Raji (cell line): Measurements from ENCODE around the gene TTLL7.

Source experiments
- POLR2A ChIP-seq: IDR thresholded peaks from 2 replicates; pipeline ENCODE4 v1.6.1; 2011; ENCODE audit warnings: low read depth, low read length, control low read depth; ENCODE audit not compliant: insufficient read depth

The TTLL7 gene

DNA sequence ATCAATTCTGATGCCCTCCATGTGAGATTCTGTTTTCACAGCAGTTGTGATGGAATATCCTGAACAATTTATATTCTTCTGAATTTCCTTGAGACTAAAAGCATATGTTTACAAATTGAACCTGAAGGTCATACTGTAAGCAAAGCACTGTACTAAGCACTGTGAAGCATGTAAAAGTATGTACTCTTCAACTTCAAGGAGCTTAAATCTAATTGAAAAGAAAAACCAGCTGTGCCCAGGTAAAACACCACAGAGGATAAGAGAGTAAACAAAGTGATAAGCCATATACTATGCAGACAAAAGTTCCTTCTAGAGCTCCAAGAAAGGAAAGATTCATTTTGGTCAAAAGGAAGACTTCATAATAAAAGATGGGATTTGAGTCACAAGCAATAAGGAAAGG is 71.9 kb downstream of the TTLL7 start:
- no peak for TF ChIP-seq POLR2A

GRCh38 chr1:83923553-83923952 is 75.4 kb downstream of the TTLL7 start:
- no peak for TF ChIP-seq POLR2A

GRCh38 chr1:83922431-83922830 is 76.5 kb downstream of the TTLL7 start:
- TF ChIP-seq POLR2A = no peak

DNA sequence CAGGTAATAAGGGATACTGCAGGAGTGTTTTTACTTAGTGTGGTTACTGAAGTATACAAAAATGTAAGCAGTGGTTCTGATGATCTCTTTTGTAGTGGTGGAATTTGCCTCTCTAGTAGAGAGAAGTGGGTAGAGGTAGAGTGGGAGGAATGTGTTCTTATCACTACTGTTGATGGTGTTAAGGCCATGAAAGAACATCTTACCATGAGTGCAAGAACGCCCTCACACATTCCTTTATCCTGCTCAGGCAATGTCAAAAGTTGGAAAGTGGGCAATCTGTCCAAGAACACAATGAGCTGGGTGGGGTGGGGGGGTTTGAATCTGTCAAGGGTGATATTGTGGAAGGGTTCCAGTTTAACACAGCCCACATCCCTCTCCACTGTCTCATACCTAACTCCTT is 78.6 kb downstream of the TTLL7 start:
- no peak for TF ChIP-seq POLR2A

- no peak for TF ChIP-seq POLR2A
These were observed 79.1 kb downstream of the TTLL7 start for GRCh38 chr1:83919872-83920271.

DNA sequence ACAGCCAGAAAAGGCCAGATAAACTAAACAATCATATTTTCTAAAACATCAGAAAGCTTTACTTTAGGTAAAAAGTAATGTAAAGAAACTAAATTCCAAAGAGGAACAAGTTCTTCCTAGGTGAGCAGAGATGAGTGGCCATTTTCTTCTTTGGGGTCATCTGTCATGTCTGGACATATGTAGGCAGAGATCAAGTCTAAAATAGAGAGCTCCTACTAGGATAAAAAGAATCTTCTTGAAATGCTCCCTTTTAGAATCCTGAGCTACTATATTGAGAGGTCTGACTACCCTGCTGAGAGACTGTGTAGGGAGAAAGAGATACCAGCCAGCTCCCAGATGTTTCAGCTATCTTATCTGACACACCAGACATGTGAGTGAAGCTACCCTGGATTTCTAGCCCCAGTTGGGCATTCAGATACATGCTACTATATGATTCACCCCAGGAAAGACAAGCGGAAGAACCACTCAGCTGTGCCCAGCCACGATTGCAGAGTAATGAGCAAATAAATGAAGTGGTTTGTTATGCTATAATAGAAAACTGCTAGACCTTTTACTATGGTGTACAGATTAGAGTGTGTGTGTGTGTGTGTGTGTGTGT is 80.1 kb downstream of the TTLL7 start:
- no peak for TF ChIP-seq POLR2A

DNA sequence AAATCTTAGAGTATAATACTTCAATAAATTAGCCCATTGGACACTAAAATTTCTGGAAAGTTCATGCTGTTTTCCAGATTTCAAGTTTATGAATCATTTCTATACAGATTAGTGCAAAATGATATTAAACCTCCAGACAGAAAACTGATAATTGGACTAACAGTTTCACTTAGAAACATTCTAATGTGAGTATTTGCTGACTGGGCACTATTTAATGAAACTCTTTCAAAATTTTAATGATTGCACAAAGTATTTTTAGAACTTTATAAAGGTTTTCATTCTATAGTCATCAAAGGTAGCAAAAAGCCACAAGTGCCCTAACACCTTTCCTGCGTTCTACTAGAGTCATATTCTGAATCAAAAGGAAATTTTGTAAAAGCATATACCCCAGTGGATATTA is 81.0 kb downstream of the TTLL7 start:
- no peak for TF ChIP-seq POLR2A

DNA sequence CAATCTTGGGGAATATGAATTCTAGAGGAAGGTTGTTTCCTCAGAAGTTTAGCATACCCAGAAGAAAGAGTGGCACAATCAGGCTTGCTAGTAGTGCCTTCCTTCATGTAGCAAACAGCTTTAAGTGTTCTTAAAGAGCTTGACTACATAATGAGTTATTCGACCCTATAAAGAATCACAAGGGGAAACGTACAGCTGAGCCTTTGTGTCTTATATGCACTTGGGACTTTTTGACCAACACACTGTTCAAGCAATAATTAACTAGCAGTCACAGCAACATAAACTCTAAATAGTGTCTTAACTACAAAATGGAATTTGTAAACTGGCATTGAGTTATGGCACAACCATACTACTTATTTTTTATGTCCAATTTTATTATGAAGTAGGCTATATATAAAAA is 86.1 kb downstream of the TTLL7 start:
- TF ChIP-seq POLR2A = no peak

DNA sequence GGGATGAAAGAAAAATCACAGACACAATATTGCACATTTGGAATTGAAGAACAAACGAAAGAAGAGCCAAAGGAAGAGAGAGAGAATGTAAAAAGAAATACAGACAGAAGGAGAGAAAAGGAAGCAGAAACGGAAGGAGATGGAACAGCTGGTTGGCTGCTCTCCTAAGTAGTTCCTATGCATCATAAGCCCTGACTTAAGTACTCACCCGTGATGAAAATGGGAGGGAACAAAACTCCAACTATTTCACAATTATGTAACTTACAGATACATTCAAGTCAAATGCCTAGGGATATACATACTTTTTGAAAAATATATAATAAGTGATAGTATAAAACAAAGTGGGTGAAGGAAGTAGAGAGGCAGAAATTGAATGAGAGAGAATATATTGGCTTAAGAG is 88.5 kb downstream of the TTLL7 start:
- TF ChIP-seq POLR2A = no peak

DNA sequence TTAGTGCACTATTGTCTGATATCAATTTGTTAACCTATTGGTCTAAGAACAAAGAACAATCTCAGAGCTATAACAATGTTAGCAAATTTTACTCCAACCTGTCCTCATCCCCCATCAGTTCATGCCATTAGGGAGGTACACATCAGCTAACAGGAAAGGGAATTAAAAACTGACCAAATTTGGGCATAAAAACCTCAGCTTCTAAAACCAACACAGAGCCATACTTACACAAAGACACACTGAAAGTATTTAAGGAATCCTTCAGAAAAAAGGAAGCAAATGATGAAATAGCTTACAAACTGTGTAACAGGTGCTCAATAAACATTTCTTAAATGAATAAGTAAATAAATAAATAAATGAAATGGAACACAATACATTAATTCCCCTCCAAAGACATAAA is 89.2 kb downstream of the TTLL7 start:
- no peak for TF ChIP-seq POLR2A

DNA sequence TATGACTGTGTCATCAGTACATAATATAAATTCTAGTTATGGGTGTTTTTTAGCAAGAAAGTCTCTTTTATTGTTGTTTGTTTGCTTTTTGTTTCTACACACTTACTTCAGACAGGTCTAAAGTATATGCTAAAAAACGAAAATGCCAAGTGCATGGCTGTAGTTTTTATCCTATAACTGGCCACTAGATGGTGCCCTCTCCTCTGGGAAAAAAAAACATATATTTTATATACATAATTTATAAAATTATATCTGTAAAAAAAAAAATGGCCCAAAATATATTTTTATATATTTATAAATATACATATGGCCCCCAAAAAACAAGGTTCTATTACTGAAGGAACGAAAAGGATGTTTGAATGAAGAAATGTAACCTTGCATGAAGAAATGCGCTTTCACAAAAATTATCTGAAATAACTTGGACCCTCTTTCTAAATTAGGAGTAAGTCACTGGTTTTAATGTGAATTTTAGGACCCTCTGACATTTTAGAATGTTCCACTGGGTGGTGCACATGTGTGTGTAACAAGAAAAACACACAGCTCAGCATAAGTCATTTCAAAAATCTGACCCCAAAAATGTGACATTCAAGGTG is 93.5 kb downstream of the TTLL7 start:
- TF ChIP-seq POLR2A = no peak

- no peak for TF ChIP-seq POLR2A
These were observed 97.3 kb downstream of the TTLL7 start for GRCh38 chr1:83901547-83902155.

DNA sequence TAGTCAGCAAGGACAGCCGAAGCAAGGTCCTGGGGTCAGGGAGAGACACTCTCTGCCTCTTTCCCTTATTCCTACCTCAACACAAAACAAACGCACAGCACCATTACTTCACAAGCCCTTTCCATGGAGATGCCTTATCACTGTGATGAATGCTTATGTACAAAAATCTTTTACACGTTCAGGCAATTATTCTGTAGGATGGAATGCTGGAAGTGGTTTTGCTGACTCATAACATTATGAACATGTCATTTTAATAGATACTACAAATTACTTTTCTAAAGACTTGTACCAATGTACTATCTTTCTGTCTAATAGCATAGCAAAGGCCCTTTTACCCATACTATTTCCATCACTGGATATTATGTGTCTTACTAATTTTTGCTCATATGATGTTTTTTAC is 98.4 kb downstream of the TTLL7 start:
- TF ChIP-seq POLR2A = no peak

- no peak for TF ChIP-seq POLR2A
These were observed 101.4 kb downstream of the TTLL7 start for GRCh38 chr1:83897516-83897915.

DNA sequence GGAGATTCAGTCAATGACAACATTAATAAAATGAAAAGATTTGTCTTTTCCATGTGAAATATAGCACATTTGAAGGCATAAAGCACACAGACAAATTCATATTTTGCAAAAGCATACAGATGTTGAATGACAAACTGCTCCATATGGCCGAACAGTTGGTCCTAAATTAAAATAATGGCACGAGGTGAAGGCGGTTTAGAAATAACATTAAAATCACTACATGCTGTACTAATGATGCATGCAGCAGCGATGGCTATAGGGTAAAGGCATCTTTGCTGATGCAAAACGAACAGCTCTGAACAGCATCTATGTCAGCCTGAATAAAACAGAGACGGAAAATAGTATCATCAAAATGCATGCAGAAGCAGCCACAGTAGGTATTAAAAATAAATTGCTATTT is 102.6 kb downstream of the TTLL7 start:
- no peak for TF ChIP-seq POLR2A

- TF ChIP-seq POLR2A = no peak
These were observed 109.2 kb downstream of the TTLL7 start for GRCh38 chr1:83889707-83890106.

- no peak for TF ChIP-seq POLR2A
These were observed 111.4 kb downstream of the TTLL7 start for GRCh38 chr1:83887483-83887882.
